Natural killer cell (primary cell): ENCODE data around the gene WTAP. TPM values are rescaled to one million over a fixed set of nuclear protein-coding genes. Genes with fewer than 3 reads are reported as not detected.
A peak's percentile ranks its signal among the peaks of the same experiment; 100 is the strongest.
"Not testable (repeated sequence)": the region's sequence is repeated elsewhere in the genome, so short reads cannot be mapped to it uniquely, and the experiment has no call there.

Experiments used
- ATAC-seq, 3 donors: fragments of 150-1000 bp in 2 of 3; fragments of 200-7000 bp in 1 of 3; cut with Tn5 transposase; 1 replicate in 1 of 3; 2 replicates in 2 of 3; pipeline ENCODE4 v1.10.0; 2021; ENCODE audit warnings: mild to moderate bottlenecking in 2 of 3, moderate library complexity in 2 of 3
- DNase-seq, 2 donors: peaks; one replicate each; pipeline versions ENCODE4 v3.0.0 to v3.0.0-alpha.2; 2013 to 2021; ENCODE audit warnings: mixed read lengths in 1 of 2
- H3K27ac ChIP-seq: one replicate; pipeline ENCODE4 v1.5.1; 2013; ENCODE audit warnings: mild to moderate bottlenecking, low read length
- H3K27me3 ChIP-seq: one replicate; pipeline ENCODE4 v1.6.1; 2013; ENCODE audit warnings: low read length; ENCODE audit not compliant: control insufficient read depth, insufficient read depth
- H3K36me3 ChIP-seq: one replicate; pipeline ENCODE4 v1.6.1; 2013; ENCODE audit warnings: low read length; ENCODE audit not compliant: control insufficient read depth, insufficient read depth
- H3K4me1 ChIP-seq: one replicate; pipeline ENCODE4 v1.6.1; 2013; ENCODE audit warnings: low read length; ENCODE audit not compliant: control insufficient read depth, insufficient read depth
- H3K4me3 ChIP-seq: one replicate; pipeline ENCODE4 v1.5.1; 2013; ENCODE audit warnings: low read length
- H3K9me3 ChIP-seq: one replicate; pipeline ENCODE4 v1.6.1; 2013; ENCODE audit warnings: low read length; ENCODE audit not compliant: control insufficient read depth, insufficient read depth
- H3K27ac Mint-ChIP-seq, 2 donors: one replicate each; pipeline ENCODE4 v1.8.0; 2022; ENCODE audit warnings: mild to moderate bottlenecking in 2 of 2, mixed read lengths in 2 of 2, moderate library complexity in 1 of 2
- H3K27me3 Mint-ChIP-seq, 2 donors: one replicate each; pipeline ENCODE4 v1.8.0; 2022; ENCODE audit warnings: low read depth in 2 of 2, mixed read lengths in 2 of 2
- H3K36me3 Mint-ChIP-seq: one replicate; pipeline ENCODE4 v1.8.0; 2022; ENCODE audit warnings: mixed read lengths
- H3K4me1 Mint-ChIP-seq, 2 donors: one replicate each; pipeline ENCODE4 v1.8.0; 2022; ENCODE audit warnings: mixed read lengths in 2 of 2
- H3K4me3 Mint-ChIP-seq: one replicate; pipeline ENCODE4 v1.8.0; 2022; ENCODE audit warnings: mild to moderate bottlenecking, moderate library complexity, mixed read lengths
- H3K9me3 Mint-ChIP-seq, 2 donors: one replicate each; pipeline ENCODE4 v1.8.0; 2022; ENCODE audit warnings: mixed read lengths in 2 of 2
- CTCF ChIP-seq: fragments of 200-600 bp; IDR thresholded peaks from one replicate; pipeline ENCODE4 v1.8.0; 2022; ENCODE audit warnings: antibody characterized with exemption
- WGBS: methylation state at CpG from one replicate; pipeline ENCODE4 v1.1.7; 2013; ENCODE audit warnings: missing lambda C conversion rate; ENCODE audit not compliant: insufficient coverage; 5-methylcytosine and 5-hydroxymethylcytosine counted together
- intact Hi-C: fragments of 100-400 bp; cut with micrococcal nuclease; formaldehyde crosslinking; loops from one replicate; pipeline ENCODE4 v1.14.2; 2022
- total RNA-seq, 4 donors: library from RNA; stranded (reverse); fragments of 120-200 nt in 1 of 4; gene quantifications; one replicate each; pipeline versions ENCODE4 v1.2.3 to v1.2.4, GENCODE V29; 2013 to 2022

WTAP gene
- total RNA-seq, 3 donors from 2014 or later (not counting 1 experiment from before 2014, with no cell fraction given), result 141 to 167 (median 164) TPM

GRCh38 chr6:159720708-159721107, 6.6 kb upstream of the WTAP start:
- DNase-seq, result peak in 1 of 2 donors; percentile 87
- TF ChIP-seq CTCF, result peak; percentile 57
- Histone ChIP-seq H3K27ac (no peak overlapping the region), H3K4me1 (peaks cover 2% of the 10 kb centered on the region), H3K4me3 (no peak overlapping the region), H3K9me3 (no peaks in the 10 kb centered on the region), H3K36me3 (no peaks in the 10 kb centered on the region), H3K27me3 (no peaks in the 10 kb centered on the region)
- H3K36me3 Mint-ChIP-seq, result no peaks in the 10 kb centered on the region
- peak in 2 of 3 donors; percentile 57 to 58 for ATAC-seq
- H3K4me1 Mint-ChIP-seq, result peaks cover 0 to under 1% of the 10 kb centered on the region in 2 donors
- intact Hi-C loops, result no loop called here
- H3K4me3 Mint-ChIP-seq, result no peak overlapping the region
- peaks cover 0 to 3% of the 10 kb centered on the region in 2 donors for H3K9me3 Mint-ChIP-seq
- no peaks in the 10 kb centered on the region for H3K27me3 Mint-ChIP-seq
- no peak overlapping the region for H3K27ac Mint-ChIP-seq
- WGBS, result 68% methylated on average over 6 of the region's 7 CpGs

- not testable (repeated sequence) for H3K27me3 ChIP-seq
Observed at GRCh38 chr6:159721981-159722380, 5.3 kb upstream of the WTAP start.

GRCh38 chr6:159722655-159723054, 4.7 kb upstream of the WTAP start:
- no peaks in the 10 kb centered on the region for H3K36me3 Mint-ChIP-seq
- ATAC-seq, result no peak
- H3K4me1 Mint-ChIP-seq, result peaks cover 12 to 13% of the 10 kb centered on the region in 2 donors
- Histone ChIP-seq H3K4me1 (peaks cover 7% of the 10 kb centered on the region), H3K4me3 (no peak overlapping the region), H3K36me3 (no peaks in the 10 kb centered on the region), H3K27me3 (no peaks in the 10 kb centered on the region), H3K27ac (no peak overlapping the region), H3K9me3 (no peaks in the 10 kb centered on the region)
- H3K27me3 Mint-ChIP-seq, result no peaks in the 10 kb centered on the region
- DNase-seq, result no peak
- H3K27ac Mint-ChIP-seq, result no peak overlapping the region
- peaks cover 0 to 3% of the 10 kb centered on the region in 2 donors for H3K9me3 Mint-ChIP-seq
- intact Hi-C loops, result no loop called here
- no peak overlapping the region for H3K4me3 Mint-ChIP-seq
- TF ChIP-seq CTCF, result no peak

More at GRCh38 chr6:159721981-159722380, 5.3 kb upstream of the WTAP start:
- peaks cover 12% of the 10 kb centered on the region in 2 donors for H3K4me1 Mint-ChIP-seq
- H3K27me3 Mint-ChIP-seq, H3K9me3 ChIP-seq, H3K27ac Mint-ChIP-seq, H3K9me3 Mint-ChIP-seq, intact Hi-C loops, DNase-seq, H3K36me3 ChIP-seq, H3K4me1 ChIP-seq, H3K4me3 Mint-ChIP-seq, H3K36me3 Mint-ChIP-seq, ATAC-seq, H3K27ac ChIP-seq, H3K4me3 ChIP-seq: not testable (repeated sequence)
- 99% methylated on average over 2 of the region's 3 CpGs for WGBS

- H3K36me3 Mint-ChIP-seq, result no peaks in the 10 kb centered on the region
- DNase-seq (no peak), ATAC-seq (no peak)
- Histone ChIP-seq H3K4me3 (no peak overlapping the region), H3K4me1 (peaks cover 7% of the 10 kb centered on the region), H3K36me3 (no peaks in the 10 kb centered on the region), H3K27ac (no peak overlapping the region), H3K9me3 (no peaks in the 10 kb centered on the region), H3K27me3 (no peaks in the 10 kb centered on the region)
- no peak overlapping the region for H3K27ac Mint-ChIP-seq
- peaks cover 16% of the 10 kb centered on the region in 2 donors for H3K4me1 Mint-ChIP-seq
- 96% methylated on average over 2 of the region's 2 CpGs for WGBS
- peaks cover 0 to 3% of the 10 kb centered on the region in 2 donors for H3K9me3 Mint-ChIP-seq
- no peak for TF ChIP-seq CTCF
- H3K27me3 Mint-ChIP-seq, result no peaks in the 10 kb centered on the region
- intact Hi-C loops, result no loop called here
- no peak overlapping the region for H3K4me3 Mint-ChIP-seq
Observed at GRCh38 chr6:159723259-159723658, 4.0 kb upstream of the WTAP start.
